ENCODE data around the gene GPBP1L1. TPM values are rescaled to one million over a fixed set of nuclear protein-coding genes. Genes with fewer than 3 reads are reported as not detected.

Gene GPBP1L1
- total RNA-seq, 1 donor from 2014 or later = 122 TPM

- H3K27me3 Mint-ChIP-seq (ENCODE audit: low read depth) = no peaks in the 10 kb centered on the region
These were observed 67.0 kb downstream of the GPBP1L1 start for GRCh38 chr1:45619149-45619921.

GRCh38 chr1:45617618-45618017 is 68.7 kb downstream of the GPBP1L1 start:
- Mint-ChIP-seq H3K4me3 (no peak overlapping the region), H3K27me3 (ENCODE audit: low read depth) (no peaks in the 10 kb centered on the region), H3K36me3 (peaks cover 31% of the 10 kb centered on the region), H3K9me3 (no peaks in the 10 kb centered on the region), H3K27ac (no peak overlapping the region), H3K4me1 (no peaks in the 10 kb centered on the region)
- no peak for TF ChIP-seq CTCF (IDR thresholded peaks at IDR 0.05; ENCODE audit: unreplicated experiment)
- no peak for DNase-seq (ENCODE audit: low spot score in 2 of 2, unreplicated experiment in 2 of 2)

More at GRCh38 chr1:45619149-45619921, 67.0 kb downstream of the GPBP1L1 start:
- H3K27ac Mint-ChIP-seq = peak overlapping the region; percentile 16
- no peaks in the 10 kb centered on the region for H3K4me1 Mint-ChIP-seq
- no peaks in the 10 kb centered on the region for H3K9me3 Mint-ChIP-seq
- H3K4me3 Mint-ChIP-seq = no peak overlapping the region
- no peak for TF ChIP-seq CTCF (IDR thresholded peaks at IDR 0.05; ENCODE audit: unreplicated experiment)
- DNase-seq (ENCODE audit: low spot score in 2 of 2, unreplicated experiment in 2 of 2) = no peak
- H3K36me3 Mint-ChIP-seq = peaks cover 29% of the 10 kb centered on the region

- no peaks in the 10 kb centered on the region for H3K27me3 Mint-ChIP-seq (ENCODE audit: low read depth)
- no peak overlapping the region for H3K27ac Mint-ChIP-seq
- no peak for TF ChIP-seq CTCF (IDR thresholded peaks at IDR 0.05; ENCODE audit: unreplicated experiment)
- H3K4me3 Mint-ChIP-seq = no peak overlapping the region
- DNase-seq (ENCODE audit: low spot score in 2 of 2, unreplicated experiment in 2 of 2) = no peak
- H3K4me1 Mint-ChIP-seq = no peaks in the 10 kb centered on the region
- peaks cover 33% of the 10 kb centered on the region for H3K36me3 Mint-ChIP-seq
- no peaks in the 10 kb centered on the region for H3K9me3 Mint-ChIP-seq
These were observed 70.4 kb downstream of the GPBP1L1 start for GRCh38 chr1:45615885-45616284.

- TF ChIP-seq CTCF (IDR thresholded peaks at IDR 0.05; ENCODE audit: unreplicated experiment) = no peak
- Mint-ChIP-seq H3K27me3 (ENCODE audit: low read depth) (no peaks in the 10 kb centered on the region), H3K9me3 (no peaks in the 10 kb centered on the region), H3K27ac (no peak overlapping the region), H3K36me3 (peaks cover 52% of the 10 kb centered on the region), H3K4me3 (no peak overlapping the region), H3K4me1 (no peaks in the 10 kb centered on the region)
- no peak for DNase-seq (ENCODE audit: low spot score in 2 of 2, unreplicated experiment in 2 of 2)
These were observed 73.3 kb downstream of the GPBP1L1 start for GRCh38 chr1:45612941-45613579.

GRCh38 chr1:45610589-45611226 is 75.6 kb downstream of the GPBP1L1 start:
- TF ChIP-seq CTCF (IDR thresholded peaks at IDR 0.05; ENCODE audit: unreplicated experiment) = no peak
- Mint-ChIP-seq H3K36me3 (peaks cover 52% of the 10 kb centered on the region), H3K4me1 (no peaks in the 10 kb centered on the region), H3K4me3 (no peak overlapping the region), H3K27me3 (ENCODE audit: low read depth) (no peaks in the 10 kb centered on the region), H3K27ac (peak overlapping the region; percentile 7), H3K9me3 (no peaks in the 10 kb centered on the region)
- DNase-seq (ENCODE audit: low spot score in 2 of 2, unreplicated experiment in 2 of 2) = no peak
